ENCODE measurements around the gene GPC6. TPM values are rescaled to one million over a fixed set of nuclear protein-coding genes. Genes with fewer than 3 reads are reported as not detected.
"Not testable (repeated sequence)": the region's sequence is repeated elsewhere in the genome, so short reads cannot be mapped to it uniquely, and the experiment has no call there.

GPC6 gene
- polyA plus RNA-seq, 2 donors, result 0.16 to 0.22 TPM

DNA sequence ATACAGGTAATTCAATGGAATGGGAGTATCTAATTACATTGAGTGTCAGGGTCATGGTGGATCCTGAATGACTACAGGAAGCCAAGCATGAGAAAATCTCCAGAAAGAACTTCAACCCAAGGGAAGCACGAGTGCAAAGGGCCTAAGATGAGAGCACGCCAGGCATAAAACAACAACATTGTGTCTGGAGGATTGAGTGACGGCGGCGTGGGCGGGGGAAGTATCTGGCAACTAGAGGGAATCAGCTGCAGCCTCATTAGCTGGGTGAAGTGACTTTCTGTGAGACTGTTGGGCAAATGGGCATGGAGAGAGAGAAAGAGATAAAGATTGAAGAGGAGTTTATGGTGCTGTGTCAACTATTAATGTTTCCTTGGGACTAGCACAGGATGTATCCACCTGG lies 194.3 kb downstream of the GPC6 start:
- Histone ChIP-seq H3K27me3 (ENCODE audit: control insufficient read depth in 1 of 2, insufficient read depth in 2 of 2, low read length in 2 of 2) (no peaks in the 10 kb centered on the region), H3K9me3 (ENCODE audit: control insufficient read depth in 2 of 2, insufficient read depth in 1 of 2, low read depth in 1 of 2, low read length in 1 of 2) (peaks cover 0 to 3% of the 10 kb centered on the region in 2 donors), H3K4me3 (ENCODE audit: low read depth in 1 of 2, low read length in 2 of 2) (no peak overlapping the region), H3K27ac (ENCODE audit: low read depth in 2 of 2, low read length in 1 of 2) (no peak overlapping the region), H3K36me3 (ENCODE audit: control insufficient read depth in 2 of 2, insufficient read depth in 2 of 2, low read length in 1 of 2) (no peaks in the 10 kb centered on the region), H3K4me1 (ENCODE audit: control insufficient read depth in 2 of 2, insufficient read depth in 2 of 2, low read length in 1 of 2) (no peaks in the 10 kb centered on the region)
- 82 to 83% methylated on average over 6 of the region's 6 CpGs for WGBS, 2 donors

DNA sequence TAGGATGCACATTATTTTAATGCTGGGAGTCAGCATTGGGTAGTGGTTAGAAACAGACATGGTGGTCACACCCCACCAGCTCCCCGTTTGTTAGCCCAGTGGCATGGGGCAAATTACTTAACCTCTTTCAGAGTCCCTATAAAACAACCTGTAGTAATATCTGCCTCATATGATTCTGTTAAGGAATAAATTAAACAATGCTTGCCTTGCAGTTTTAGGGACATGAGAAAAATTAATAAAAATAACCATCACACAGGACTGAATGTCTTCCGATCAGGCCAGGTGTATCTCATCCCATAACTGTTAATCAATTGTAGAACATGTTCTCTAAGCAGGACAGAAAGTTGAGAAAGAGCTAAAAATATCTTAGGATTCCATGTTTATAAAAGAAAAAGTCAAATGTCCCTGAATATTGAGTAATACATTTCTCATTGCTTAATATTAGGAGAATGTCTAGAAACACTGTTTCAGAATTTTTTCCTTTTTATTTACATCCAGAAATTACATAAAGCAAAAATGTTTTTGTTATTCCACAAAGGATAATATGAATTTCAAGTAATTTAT lies 196.5 kb downstream of the GPC6 start:
- Histone ChIP-seq H3K36me3 (ENCODE audit: control insufficient read depth in 2 of 2, insufficient read depth in 2 of 2, low read length in 1 of 2) (no peaks in the 10 kb centered on the region), H3K4me1 (ENCODE audit: control insufficient read depth in 2 of 2, insufficient read depth in 2 of 2, low read length in 1 of 2) (no peaks in the 10 kb centered on the region), H3K27me3 (ENCODE audit: control insufficient read depth in 1 of 2, insufficient read depth in 2 of 2, low read length in 2 of 2) (no peaks in the 10 kb centered on the region), H3K4me3 (ENCODE audit: low read depth in 1 of 2, low read length in 2 of 2) (no peak overlapping the region), H3K27ac (ENCODE audit: low read depth in 2 of 2, low read length in 1 of 2) (no peak overlapping the region), H3K9me3 (ENCODE audit: control insufficient read depth in 2 of 2, insufficient read depth in 1 of 2, low read depth in 1 of 2, low read length in 1 of 2) (peaks cover 0 to 3% of the 10 kb centered on the region in 2 donors)
- WGBS, 2 donors, result 77 to 82% methylated on average over 2 of the region's 2 CpGs

DNA sequence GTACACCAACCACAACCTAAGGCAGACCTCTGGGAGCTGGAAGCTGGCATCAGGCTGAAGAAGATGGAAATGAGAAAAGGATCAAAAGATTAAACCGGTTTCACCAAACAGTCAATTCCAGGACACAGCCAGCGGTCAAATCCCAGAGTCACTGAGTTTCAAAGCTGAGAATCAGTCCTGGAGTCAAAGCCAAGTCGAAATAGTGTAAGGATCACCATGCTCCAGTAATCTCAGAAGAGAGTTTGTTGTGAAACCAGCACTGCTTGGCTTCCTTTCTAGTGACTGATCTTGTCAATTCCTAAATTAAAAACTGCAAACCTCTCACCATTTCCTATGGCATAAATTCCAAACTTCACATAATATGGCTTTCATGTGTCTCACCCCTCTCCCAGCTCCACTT lies 198.8 kb downstream of the GPC6 start:
- Histone ChIP-seq H3K27ac (ENCODE audit: low read depth in 2 of 2, low read length in 1 of 2) (no peak overlapping the region), H3K27me3 (ENCODE audit: control insufficient read depth in 1 of 2, insufficient read depth in 2 of 2, low read length in 2 of 2) (no peaks in the 10 kb centered on the region), H3K4me1 (ENCODE audit: control insufficient read depth in 2 of 2, insufficient read depth in 2 of 2, low read length in 1 of 2) (no peaks in the 10 kb centered on the region)

DNA sequence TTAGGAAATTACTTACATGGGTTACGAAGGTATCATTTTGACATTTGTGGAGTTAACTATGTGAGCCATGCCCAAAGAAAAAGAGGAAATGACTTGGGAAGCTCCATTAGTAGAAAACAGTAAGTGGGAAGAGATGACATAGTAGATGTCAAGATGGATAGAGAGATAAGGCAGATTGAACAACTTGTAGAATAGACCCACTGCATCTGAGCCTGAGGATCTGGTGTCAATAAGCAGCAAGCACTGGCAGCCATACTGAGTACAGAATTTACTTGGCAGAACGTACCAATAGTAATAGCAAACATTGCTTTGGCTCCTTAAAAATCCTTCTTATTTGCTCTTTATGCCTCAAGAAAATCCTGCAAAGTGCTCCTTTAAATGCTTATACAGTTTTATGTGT lies 203.8 kb downstream of the GPC6 start:
- no peaks in the 10 kb centered on the region for H3K27me3 ChIP-seq (ENCODE audit: control insufficient read depth in 1 of 2, insufficient read depth in 2 of 2, low read length in 2 of 2)
- WGBS, 2 donors, result 65 to 67% methylated on average over 2 of the region's 2 CpGs

More for the DNA sequence above, 198.8 kb downstream of the GPC6 start:
- no peaks in the 10 kb centered on the region for H3K36me3 ChIP-seq (ENCODE audit: control insufficient read depth in 2 of 2, insufficient read depth in 2 of 2, low read length in 1 of 2)
- WGBS, 2 donors, result 81 to 87% methylated on average over 3 of the region's 3 CpGs
- no peak overlapping the region for H3K4me3 ChIP-seq (ENCODE audit: low read depth in 1 of 2, low read length in 2 of 2)
- H3K9me3 ChIP-seq (ENCODE audit: control insufficient read depth in 2 of 2, insufficient read depth in 1 of 2, low read depth in 1 of 2, low read length in 1 of 2), result peaks cover 0 to 3% of the 10 kb centered on the region in 2 donors

DNA sequence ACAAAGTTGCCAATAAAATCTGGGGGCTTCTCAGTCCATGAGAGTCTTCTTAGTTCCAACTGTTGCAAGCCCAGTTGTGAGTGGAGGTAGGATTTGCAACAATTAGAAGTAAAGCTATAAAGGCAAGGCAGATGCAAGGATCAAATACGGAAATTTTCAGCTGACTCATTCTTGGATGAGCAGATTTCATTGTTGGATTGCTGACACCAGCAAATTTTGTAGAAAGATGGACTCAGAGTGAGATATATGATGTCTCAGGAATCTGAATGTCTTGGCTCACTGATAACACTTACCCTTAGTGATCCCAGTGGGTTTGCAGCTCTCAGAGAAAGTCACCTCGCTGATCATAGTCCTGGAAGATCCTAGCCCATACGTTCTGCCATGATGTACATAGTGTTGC lies 209.0 kb downstream of the GPC6 start:
- no peak overlapping the region for H3K4me3 ChIP-seq (ENCODE audit: low read depth in 1 of 2, low read length in 2 of 2)
- H3K9me3 ChIP-seq (ENCODE audit: control insufficient read depth in 2 of 2, insufficient read depth in 1 of 2, low read depth in 1 of 2, low read length in 1 of 2), result no peaks in the 10 kb centered on the region
- H3K4me1 ChIP-seq (ENCODE audit: control insufficient read depth in 2 of 2, insufficient read depth in 2 of 2, low read length in 1 of 2), result no peaks in the 10 kb centered on the region
- no peaks in the 10 kb centered on the region for H3K27me3 ChIP-seq (ENCODE audit: control insufficient read depth in 1 of 2, insufficient read depth in 2 of 2, low read length in 2 of 2)
- WGBS, 2 donors, result 80% methylated on average over 3 of the region's 3 CpGs
- H3K36me3 ChIP-seq (ENCODE audit: control insufficient read depth in 2 of 2, insufficient read depth in 2 of 2, low read length in 1 of 2), result no peaks in the 10 kb centered on the region
- no peak overlapping the region for H3K27ac ChIP-seq (ENCODE audit: low read depth in 2 of 2, low read length in 1 of 2)

More for the DNA sequence above, 203.8 kb downstream of the GPC6 start:
- no peak overlapping the region for H3K4me3 ChIP-seq (ENCODE audit: low read depth in 1 of 2, low read length in 2 of 2)
- H3K4me1 ChIP-seq (ENCODE audit: control insufficient read depth in 2 of 2, insufficient read depth in 2 of 2, low read length in 1 of 2), result no peaks in the 10 kb centered on the region
- H3K36me3 ChIP-seq (ENCODE audit: control insufficient read depth in 2 of 2, insufficient read depth in 2 of 2, low read length in 1 of 2), result no peaks in the 10 kb centered on the region
- H3K9me3 ChIP-seq (ENCODE audit: control insufficient read depth in 2 of 2, insufficient read depth in 1 of 2, low read depth in 1 of 2, low read length in 1 of 2), result peaks cover 0 to 3% of the 10 kb centered on the region in 2 donors
- no peak overlapping the region for H3K27ac ChIP-seq (ENCODE audit: low read depth in 2 of 2, low read length in 1 of 2)

DNA sequence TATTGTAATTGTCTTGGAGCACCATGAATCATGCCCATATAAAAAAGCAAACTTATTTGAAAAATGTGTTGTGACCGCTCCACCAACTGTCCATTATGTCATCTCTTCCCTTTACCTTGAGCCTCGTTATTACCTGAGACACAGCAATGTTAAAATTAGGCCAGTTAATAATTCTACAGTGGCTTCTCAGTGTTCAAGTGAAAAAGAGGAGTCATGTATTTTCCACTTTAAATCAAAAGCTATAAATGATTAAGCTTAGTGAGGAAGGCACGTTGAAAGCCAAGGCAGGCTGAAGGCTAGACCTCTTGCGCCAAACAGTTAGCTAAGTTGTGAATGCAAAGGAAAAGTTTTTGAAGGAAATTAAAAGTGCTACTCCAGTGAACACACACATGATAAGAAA lies 210.5 kb downstream of the GPC6 start:
- Histone ChIP-seq H3K4me3 (ENCODE audit: low read depth in 1 of 2, low read length in 2 of 2) (no peak overlapping the region), H3K36me3 (ENCODE audit: control insufficient read depth in 2 of 2, insufficient read depth in 2 of 2, low read length in 1 of 2) (no peaks in the 10 kb centered on the region), H3K9me3 (ENCODE audit: control insufficient read depth in 2 of 2, insufficient read depth in 1 of 2, low read depth in 1 of 2, low read length in 1 of 2) (no peaks in the 10 kb centered on the region), H3K27ac (ENCODE audit: low read depth in 2 of 2, low read length in 1 of 2) (no peak overlapping the region), H3K4me1 (ENCODE audit: control insufficient read depth in 2 of 2, insufficient read depth in 2 of 2, low read length in 1 of 2) (no peaks in the 10 kb centered on the region), H3K27me3 (ENCODE audit: control insufficient read depth in 1 of 2, insufficient read depth in 2 of 2, low read length in 2 of 2) (no peaks in the 10 kb centered on the region)
- WGBS, 2 donors, result 82% methylated on average over 4 of the region's 4 CpGs

DNA sequence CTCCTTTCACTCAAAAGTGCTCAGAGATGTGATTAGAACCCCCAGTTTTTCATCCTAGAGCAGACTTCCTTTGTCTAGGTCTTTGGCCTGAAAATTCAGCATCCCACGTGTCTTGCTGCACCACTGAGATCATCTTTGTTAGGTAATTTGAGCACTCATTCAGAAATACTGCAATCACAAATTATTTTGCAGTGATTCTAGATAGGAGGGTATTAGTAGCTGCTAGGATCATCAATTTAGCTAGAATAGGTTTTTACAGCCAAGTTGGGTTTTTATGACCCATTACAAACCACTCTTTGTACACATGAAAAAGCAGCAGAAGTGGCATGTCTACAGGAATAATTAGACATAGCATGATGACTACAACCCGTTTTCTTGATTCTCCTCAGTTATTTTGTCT lies 219.6 kb downstream of the GPC6 start:
- Histone ChIP-seq H3K27ac (ENCODE audit: low read depth in 2 of 2, low read length in 1 of 2) (no peak overlapping the region), H3K4me1 (ENCODE audit: control insufficient read depth in 2 of 2, insufficient read depth in 2 of 2, low read length in 1 of 2) (no peaks in the 10 kb centered on the region), H3K9me3 (ENCODE audit: control insufficient read depth in 2 of 2, insufficient read depth in 1 of 2, low read depth in 1 of 2, low read length in 1 of 2) (no peaks in the 10 kb centered on the region), H3K27me3 (ENCODE audit: control insufficient read depth in 1 of 2, insufficient read depth in 2 of 2, low read length in 2 of 2) (no peaks in the 10 kb centered on the region), H3K4me3 (ENCODE audit: low read depth in 1 of 2, low read length in 2 of 2) (no peak overlapping the region), H3K36me3 (ENCODE audit: control insufficient read depth in 2 of 2, insufficient read depth in 2 of 2, low read length in 1 of 2) (no peaks in the 10 kb centered on the region)
- WGBS, 2 donors, result 60 to 67% methylated on average over 2 of the region's 2 CpGs

DNA sequence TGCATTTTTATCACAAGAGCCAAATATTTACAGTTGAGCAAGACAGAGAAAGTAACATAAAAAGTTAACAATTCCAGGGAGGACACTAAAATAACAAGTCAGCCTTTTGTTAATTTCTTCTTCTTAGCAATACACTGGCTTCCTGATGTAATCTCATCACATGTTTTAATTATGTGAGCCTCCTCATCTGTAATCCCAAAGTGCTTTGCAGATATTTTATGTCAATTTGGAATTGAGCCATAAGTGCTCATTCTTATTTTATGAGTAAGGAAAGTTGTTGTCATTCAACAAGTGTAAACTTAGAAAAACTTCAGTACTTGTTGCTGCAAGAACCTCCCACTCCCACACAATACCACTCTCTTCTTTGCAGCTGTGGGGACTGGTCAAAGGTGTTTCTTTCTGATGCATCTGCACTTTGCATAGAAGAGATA lies 223.6 kb downstream of the GPC6 start:
- Histone ChIP-seq H3K4me3 (ENCODE audit: low read depth in 1 of 2, low read length in 2 of 2) (no peak overlapping the region), H3K9me3 (ENCODE audit: control insufficient read depth in 2 of 2, insufficient read depth in 1 of 2, low read depth in 1 of 2, low read length in 1 of 2) (no peaks in the 10 kb centered on the region), H3K27me3 (ENCODE audit: control insufficient read depth in 1 of 2, insufficient read depth in 2 of 2, low read length in 2 of 2) (no peaks in the 10 kb centered on the region), H3K4me1 (ENCODE audit: control insufficient read depth in 2 of 2, insufficient read depth in 2 of 2, low read length in 1 of 2) (no peaks in the 10 kb centered on the region), H3K27ac (ENCODE audit: low read depth in 2 of 2, low read length in 1 of 2) (no peak overlapping the region), H3K36me3 (ENCODE audit: control insufficient read depth in 2 of 2, insufficient read depth in 2 of 2, low read length in 1 of 2) (no peaks in the 10 kb centered on the region)

DNA sequence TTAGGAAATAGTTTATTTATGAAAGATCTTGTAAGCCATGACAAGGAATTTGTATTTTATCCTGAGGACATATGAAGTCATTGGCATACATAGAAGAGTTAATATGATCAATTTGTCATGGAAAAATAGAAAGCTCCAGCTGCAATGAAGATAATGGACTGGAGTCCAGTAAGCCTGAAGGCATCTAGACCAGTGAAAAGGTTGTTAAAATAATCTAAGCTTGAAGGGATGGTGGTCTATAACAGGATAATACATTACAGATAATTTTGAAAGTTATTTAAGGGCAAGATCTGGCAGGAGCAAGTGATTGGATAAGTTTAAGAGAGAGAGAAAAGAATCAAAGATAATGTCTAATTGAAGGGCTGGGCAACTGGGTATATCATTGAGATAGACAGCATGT lies 224.2 kb downstream of the GPC6 start:
- Histone ChIP-seq H3K36me3 (ENCODE audit: control insufficient read depth in 2 of 2, insufficient read depth in 2 of 2, low read length in 1 of 2) (no peaks in the 10 kb centered on the region), H3K27me3 (ENCODE audit: control insufficient read depth in 1 of 2, insufficient read depth in 2 of 2, low read length in 2 of 2) (no peaks in the 10 kb centered on the region), H3K27ac (ENCODE audit: low read depth in 2 of 2, low read length in 1 of 2) (no peak overlapping the region), H3K4me1 (ENCODE audit: control insufficient read depth in 2 of 2, insufficient read depth in 2 of 2, low read length in 1 of 2) (no peaks in the 10 kb centered on the region), H3K9me3 (ENCODE audit: control insufficient read depth in 2 of 2, insufficient read depth in 1 of 2, low read depth in 1 of 2, low read length in 1 of 2) (no peaks in the 10 kb centered on the region), H3K4me3 (ENCODE audit: low read depth in 1 of 2, low read length in 2 of 2) (no peak overlapping the region)

DNA sequence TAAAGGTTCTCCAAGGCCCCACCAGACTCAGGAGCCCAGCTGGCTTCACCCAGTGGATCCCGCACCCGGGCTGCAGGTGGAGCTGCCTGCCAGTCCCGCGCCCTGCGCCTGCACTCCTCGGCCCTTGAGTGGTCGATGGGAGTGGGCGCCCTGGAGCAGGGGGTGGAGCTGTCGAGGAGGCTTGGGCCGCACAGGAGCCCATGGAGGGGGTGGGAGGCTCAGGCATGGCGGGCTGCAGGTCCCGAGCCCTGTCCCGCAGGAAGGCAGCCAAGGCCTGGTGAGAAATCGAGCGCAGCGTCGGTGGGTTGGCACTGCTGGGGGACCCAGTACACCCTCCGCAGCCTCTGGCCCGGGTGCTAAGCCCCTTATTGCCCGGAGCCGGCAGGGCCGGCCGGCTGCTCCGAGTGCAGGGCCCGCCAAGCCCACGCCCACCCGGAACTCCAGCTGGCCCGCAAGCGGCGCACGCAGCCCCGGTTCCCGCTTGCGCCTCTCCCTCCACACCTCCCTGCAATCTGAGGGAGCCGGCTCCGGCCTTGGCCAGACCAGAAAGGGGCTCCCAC lies 228.1 kb downstream of the GPC6 start:
- not testable (repeated sequence) for H3K27ac ChIP-seq (ENCODE audit: low read depth in 2 of 2, low read length in 1 of 2); H3K27me3 ChIP-seq (ENCODE audit: control insufficient read depth in 1 of 2, insufficient read depth in 2 of 2, low read length in 2 of 2); H3K4me1 ChIP-seq (ENCODE audit: control insufficient read depth in 2 of 2, insufficient read depth in 2 of 2, low read length in 1 of 2); H3K4me3 ChIP-seq (ENCODE audit: low read depth in 1 of 2, low read length in 2 of 2); H3K9me3 ChIP-seq (ENCODE audit: control insufficient read depth in 2 of 2, insufficient read depth in 1 of 2, low read depth in 1 of 2, low read length in 1 of 2); H3K36me3 ChIP-seq (ENCODE audit: control insufficient read depth in 2 of 2, insufficient read depth in 2 of 2, low read length in 1 of 2)
- WGBS, 2 donors, result 77 to 84% methylated on average over 34 to 36 of the region's 36 CpGs
